NOMO-1 treated with dmso at 0.1 percent for 144 hours (cell line): ENCODE data around the gene TSPAN7.

Experiments used
- DNase-seq: peaks from one replicate; lab custom pipeline; 2025; ENCODE audit not compliant: unreplicated experiment; lab: John Stamatoyannopoulos, UW

TSPAN7 gene

DNA sequence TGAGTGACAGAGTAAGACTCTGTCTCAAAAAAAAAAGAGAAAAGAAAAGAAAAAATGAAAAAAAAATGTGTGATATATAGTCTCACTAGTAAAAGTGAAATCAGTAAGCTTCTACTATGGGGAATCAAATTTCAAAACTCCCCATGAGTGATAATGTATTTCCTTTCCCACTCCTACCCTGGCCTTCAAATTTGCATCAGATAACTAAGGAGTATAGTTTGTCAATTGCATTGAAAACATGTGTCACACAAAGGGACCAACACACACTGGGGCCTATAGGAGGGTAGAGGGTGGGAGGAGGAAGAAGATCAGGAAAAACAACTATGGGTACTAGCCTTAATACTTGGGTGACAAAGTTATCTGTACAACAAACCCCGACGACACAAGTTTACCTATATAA is 118.4 kb downstream of the TSPAN7 start:
- no peak for DNase-seq

DNA sequence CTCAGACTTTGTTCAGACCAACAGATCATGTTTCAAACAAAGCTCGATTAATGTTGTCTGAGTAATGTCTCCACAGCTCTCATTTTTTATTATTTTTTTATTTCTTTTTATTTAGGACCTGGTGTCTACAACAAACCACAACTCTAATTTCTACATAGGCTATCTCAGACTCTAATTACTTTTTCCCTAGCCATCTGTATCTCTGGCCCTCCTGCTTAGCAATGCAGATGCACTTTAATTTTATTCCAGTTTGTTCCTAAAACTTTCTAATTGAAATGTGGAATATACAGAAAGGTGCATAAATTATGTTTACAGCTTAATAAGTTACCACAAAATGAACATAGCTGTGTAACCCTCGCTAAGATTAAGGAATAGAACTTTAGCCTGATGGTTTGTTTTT is 120.8 kb downstream of the TSPAN7 start:
- DNase-seq, result no peak

DNA sequence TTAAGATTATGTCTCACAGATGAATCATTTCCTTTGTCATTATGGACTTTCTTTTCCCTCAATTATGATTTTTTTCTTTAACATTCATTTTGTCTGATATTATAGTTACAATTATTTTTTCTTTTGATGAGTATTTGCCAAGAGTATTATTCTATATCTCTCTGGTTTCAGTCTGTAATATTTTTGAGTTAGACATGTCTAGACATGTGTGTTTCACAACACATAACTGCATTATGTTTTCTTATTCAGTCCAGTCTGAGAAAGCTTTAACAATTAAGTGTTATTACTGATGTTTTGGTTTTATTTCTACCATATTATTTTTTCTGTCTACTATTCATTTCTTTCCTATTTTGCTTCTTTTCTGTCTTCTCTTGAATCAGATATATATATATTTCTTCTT is 131.6 kb downstream of the TSPAN7 start:
- no peak for DNase-seq

DNA sequence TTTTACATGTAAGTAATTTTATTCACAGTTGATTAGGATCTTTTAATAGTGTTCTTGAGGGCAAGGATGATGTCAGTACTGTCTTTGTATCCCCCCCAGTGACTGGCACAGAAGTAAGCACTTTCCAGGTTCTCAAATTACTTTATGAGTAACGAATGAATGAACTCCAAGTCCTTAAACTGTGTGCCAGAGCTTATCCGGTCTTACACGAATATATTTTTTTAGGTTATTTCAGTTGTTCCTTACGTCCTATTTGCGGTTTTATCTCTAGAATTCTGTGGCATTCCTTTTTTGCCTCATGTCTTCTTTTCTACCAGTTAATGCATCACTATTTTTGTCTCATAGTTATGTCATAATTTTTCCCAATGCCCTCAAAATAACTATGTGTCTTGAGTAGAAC is 133.1 kb downstream of the TSPAN7 start:
- no peak for DNase-seq

DNA sequence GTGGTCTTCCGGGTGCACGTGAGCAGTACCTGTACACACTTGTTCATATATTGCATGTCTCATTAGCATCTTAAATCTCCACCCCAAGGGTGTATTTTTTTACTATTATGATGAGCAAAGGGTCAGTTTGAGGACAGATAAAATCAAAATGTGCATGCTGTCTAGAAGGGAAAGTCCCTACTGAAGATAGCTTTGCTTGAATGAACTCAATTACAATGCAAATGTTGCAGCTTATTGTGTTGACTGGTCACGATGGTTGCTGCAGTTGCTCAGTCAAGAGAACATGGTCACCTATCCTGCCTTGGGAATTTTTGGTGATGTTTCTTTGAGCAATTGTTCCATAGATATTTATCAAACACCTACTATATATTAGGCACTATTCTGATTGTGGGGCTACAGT is 136.1 kb downstream of the TSPAN7 start:
- no peak for DNase-seq

DNA sequence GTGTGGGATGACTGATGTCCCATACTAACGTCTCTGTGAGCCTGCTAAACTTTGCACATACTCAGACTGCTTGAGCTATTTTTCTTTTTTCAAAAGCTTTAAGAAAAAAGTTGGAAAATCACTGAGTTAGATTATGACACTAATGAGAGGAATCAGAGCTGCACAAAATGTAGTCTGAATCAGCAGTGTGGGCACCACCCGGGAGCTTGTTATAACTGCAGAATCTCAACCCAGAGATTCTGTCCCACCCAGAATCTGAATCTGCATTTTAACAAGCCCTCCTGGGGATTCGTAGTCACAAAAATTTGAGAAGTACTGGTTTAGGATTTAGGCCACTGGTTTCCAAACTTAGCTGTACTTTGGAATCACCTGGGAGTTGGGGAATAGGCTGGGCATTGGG is 137.8 kb downstream of the TSPAN7 start:
- no peak for DNase-seq

DNA sequence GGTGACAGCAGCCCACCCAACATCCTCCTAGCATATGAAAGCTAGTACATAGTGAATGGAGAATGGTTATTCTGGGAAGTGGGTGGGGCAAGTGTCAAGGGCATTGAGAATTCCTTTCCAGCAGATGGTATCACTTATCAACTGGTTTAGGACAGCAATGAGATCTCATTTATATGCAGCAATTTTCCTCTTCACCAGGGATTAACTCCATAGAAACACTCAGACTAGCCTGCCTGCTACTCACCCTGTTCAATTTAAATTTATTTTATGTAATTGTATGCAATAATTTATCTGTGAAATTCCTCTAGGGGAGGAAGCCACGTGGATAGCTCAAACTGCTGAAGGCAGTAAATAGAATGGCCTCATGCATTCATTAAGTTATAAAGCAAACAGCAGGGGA is 138.4 kb downstream of the TSPAN7 start:
- DNase-seq, result no peak

DNA sequence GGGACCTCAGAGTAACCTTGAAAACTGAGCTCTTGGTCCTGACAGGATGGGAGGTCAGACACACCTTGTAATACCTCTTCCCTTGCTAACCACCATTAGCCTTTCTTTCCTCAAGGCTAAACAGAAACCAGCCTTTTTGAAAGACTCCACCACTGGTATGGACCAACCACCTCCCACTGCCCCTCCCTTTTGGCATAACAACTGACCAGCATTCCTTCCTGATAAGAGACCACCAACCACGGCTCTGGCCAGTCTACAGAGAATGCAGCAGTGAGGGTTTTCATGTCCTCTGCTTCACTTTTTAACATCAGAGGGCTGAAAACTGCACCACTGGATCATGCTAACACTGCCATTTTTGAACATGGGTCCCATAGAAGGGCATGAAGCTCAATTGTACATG is 139.7 kb downstream of the TSPAN7 start:
- DNase-seq, result no peak

DNA sequence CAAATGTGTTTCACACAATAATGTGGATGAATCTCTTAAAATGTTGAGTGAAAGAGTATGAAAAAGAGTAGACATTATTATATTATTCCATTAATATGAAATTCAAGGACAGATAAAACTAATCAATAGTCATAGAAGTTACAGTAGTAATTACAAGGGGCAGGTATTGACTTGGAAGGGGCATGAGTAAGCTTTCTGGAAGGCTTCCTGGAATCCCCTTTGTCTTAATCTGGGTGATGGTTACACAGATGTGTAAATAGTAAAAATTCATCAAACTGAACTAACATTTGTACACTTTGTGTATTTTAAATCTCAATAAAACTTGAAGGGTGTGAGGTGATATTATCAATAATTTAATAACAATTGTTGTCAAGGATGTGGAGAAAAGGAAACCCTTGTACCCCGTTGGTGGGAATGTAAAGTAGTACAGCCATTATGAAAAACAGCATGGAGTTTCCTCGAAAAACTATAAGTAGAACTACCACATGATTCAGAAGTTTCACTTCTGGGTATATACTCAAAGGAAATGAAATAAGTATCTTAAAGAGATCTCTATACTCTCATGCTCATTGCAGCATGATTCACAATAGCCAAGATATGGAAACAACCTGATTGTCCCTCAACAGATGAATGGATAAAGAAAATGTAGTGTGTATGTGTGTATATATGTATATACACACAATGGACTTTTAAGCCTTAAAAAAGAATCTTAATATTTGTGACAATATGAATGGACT is 143.0 kb downstream of the TSPAN7 start:
- DNase-seq, result no peak

DNA sequence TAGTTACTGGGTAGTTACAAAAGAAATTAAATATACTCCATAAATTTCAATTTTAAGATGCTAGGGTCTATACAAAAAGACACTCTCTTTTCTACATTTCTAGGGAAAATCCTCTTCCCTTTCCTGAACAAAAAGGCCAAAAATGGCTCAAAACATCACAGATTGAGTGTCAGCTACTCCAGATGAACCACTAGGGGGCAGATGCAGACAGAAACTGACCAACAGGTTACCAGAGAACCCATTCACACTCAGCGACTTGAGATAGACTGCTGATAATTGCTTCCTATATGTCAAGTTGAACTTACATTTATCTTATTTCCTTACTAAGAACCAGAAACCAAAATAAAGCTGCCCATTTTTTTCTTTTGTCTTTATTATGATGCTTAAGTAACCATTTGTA is 156.5 kb downstream of the TSPAN7 start:
- DNase-seq, result peak; percentile 1

DNA sequence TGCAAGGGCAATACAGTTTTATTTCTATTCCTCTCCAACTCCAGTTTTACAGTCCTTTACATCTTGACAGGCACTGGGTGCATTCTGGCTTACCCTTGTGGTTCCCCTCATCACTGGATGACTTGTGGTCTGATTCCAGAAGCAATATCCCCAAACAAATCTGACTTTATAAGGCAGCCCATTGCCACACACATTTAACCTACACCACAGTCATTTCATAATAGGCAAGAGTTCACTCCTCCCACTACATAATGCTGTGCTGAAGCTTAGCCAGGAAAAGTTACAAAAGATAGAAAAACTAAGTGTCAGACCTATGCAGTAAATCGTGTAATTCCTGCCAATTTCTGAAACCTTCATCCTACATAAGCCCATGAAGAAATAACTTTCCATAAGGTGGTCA is 157.0 kb downstream of the TSPAN7 start:
- peak; percentile 12 for DNase-seq

DNA sequence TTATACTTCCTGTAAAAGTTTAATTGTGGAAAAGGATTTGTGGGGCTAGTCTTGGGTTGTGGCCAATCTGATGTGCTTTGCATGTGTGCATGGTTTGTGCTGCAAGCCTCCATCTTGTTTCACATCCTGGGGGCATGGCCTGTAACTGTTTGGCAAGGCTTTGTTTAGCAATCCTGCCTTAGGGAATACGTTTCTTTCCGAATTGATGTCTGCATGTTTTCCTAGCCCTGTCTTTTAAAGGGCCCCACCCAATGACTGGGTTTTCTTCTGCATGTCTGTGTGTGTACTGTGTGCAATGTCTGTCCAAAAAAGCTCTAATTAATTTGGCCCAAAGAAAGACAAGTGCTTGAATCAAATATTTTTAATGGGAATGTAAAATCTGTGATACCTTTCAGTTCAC is 165.3 kb downstream of the TSPAN7 start:
- DNase-seq, result no peak

DNA sequence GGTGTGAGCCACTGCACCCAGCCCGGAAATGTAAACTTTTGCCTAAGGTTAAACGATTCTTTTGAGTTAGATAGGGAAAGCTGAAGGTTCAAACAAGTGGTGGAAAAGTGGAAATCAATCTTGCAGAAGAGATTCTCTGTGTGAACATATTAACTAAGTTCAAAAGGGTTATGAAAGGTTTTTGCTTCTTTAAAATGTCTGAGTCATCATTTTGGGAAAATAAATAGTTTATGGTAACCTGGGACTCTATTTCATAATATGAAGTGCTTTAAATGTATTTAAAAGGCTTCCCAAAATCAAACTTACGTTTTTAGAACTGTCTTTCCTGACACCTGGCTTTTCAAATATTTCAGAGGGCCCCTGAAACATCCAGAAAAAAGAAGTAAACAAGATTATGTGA is 166.3 kb downstream of the TSPAN7 start:
- no peak for DNase-seq

DNA sequence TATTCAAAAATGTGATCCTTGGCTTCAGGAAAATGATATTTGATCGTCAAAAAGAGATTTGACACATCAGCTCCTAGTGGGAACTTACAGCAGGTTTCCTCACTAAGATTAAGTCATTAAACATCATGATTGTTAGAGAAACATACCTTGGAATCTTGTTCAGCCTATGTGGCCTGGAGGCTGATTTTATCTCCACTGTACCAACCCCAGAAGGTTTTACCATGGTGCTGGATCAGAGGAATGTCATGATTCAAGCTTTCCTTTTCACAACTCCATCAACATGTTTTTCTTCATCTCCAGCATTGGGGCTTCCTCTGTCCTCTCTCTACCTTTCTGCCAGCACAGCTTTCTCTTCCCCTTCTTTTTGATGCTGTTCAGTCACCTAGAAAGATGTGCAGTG is 171.5 kb downstream of the TSPAN7 start:
- DNase-seq, result no peak
